HG02981 (cell line): ENCODE data around the gene ADARB2.
"Not testable (repeated sequence)": the region's sequence is repeated elsewhere in the genome, so short reads cannot be mapped to it uniquely, and the experiment has no call there.

ENCODE experiments used
- ATAC-seq: cut with Tn5 transposase; IDR thresholded peaks from one replicate; pipeline ENCODE4 v1.9.1; 2021; ENCODE audit warnings: mild to moderate bottlenecking, moderate library complexity; ENCODE audit not compliant: unreplicated experiment

ADARB2 gene

DNA sequence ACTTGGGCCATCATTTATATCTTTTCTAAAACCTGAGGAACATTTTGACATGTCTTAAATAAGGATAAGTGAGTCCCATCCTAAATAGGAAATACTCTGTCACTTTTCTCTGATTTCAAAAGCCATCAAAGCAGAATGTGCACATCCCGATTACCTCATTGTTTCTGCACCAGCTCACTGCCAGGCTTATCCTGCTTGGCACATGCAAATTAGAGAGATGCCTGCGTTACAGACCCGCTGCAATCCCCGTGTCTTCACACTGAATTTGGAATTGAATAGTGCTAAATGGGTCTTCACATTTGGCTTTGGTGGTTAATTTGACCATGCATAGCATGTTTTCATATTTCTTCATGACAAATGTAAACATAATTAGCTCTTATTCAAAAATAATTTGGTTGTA lies 401.7 kb downstream of the ADARB2 start:
- no peak for ATAC-seq

DNA sequence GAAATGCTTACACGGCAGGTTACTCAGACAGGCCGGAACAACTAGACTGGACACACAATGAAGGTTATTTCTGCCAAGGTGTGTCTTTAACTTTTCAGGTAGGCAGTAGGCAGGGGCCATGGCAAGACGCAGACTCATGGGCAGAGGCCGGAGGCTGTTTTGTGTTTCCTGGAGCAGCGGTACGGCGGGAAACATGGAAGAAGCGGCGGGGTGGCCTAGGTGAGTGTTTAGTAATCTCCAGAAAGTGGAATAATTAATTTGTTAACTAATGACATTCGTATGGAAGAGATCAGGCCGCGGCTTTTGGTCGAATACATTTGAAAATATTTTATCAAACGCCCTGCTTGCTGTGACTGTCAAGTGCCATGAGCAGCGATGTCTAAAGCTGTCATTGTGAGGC lies 403.3 kb downstream of the ADARB2 start:
- ATAC-seq = no peak

DNA sequence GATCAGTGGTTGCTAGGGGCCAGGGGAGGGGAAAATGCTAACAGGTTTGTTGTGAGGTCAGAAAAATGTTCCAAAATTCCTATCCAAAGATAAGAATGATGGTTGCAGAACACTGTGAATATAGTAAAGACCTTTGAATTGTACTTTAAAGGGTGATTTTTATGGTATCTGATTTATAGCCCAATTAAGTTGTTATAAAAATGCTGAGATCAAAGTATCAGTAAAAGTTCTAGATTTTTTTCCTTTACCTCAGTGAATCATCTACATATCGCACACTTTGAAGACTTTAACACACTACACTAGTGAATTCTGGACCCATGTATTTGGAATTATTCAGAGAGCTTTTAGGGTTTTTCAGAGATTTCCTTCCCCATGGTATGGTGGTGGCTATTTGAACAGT lies 405.8 kb downstream of the ADARB2 start:
- ATAC-seq = no peak

GRCh38 chr10:1329622-1330021 lies 407.7 kb downstream of the ADARB2 start:
- ATAC-seq = no peak

DNA sequence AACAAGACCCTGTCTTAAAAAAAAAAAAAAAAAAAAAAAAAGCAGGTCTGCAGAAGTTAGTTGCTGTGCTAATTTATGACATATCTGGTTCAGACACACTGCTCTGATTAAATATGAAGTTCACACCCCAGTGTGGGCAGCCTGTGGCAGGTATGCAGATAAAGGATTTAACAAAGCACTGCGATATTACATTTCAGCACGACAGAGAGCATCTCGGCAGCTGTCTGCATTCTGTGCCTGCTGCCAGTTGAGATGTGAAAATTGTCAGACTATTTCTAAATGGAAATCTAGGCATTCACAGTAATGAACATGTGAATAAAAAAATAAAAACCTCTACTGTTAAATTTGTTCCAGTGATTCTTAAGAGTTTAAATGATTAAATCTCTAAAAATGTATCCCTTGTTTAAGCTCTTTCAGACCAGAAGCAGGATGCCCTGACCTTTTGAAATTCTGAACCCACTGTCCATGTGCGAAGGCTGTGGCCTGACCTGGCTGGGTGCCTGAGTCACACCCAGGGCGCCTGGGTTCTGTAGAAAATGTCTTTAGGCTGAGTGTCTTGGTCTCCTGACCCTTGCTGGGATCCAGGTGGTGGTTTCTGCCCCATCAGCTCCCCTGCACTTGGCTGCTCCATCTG lies 408.2 kb downstream of the ADARB2 start:
- no peak for ATAC-seq

DNA sequence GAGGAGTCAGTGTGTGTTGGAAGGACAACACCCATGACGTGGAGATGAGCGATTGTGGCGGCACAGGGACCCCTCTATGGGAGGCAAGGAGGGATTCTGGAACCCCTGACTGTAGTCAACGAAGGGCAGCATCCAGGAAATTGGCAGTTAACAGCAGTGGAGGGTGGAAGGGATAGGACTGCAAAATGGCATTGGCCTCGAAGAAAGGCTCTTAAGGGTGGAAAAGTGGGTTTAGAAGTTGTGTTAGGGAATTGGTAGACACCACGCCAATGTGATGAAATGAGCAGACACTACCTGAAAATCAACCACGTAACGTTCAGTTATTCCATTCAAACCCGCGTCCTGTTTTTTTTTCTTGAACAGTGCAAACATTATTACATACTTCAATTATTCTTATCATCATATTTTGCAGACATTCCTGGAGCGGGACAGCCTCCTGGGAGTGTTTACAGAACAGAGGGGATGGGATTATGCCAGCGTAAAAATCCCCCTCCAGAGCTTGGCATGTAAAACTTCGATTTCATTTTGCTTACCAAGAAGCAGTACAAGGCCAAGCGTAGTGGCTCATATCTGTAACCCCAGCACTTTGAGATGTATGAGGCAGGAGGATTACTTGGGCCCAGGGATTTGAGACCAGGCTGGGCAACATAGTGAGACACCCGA lies 409.0 kb downstream of the ADARB2 start:
- ATAC-seq = no peak

- ATAC-seq = no peak
These were observed 409.6 kb downstream of the ADARB2 start for GRCh38 chr10:1327759-1328158.

GRCh38 chr10:1326514-1326913 lies 410.8 kb downstream of the ADARB2 start:
- ATAC-seq = not testable (repeated sequence)

- no peak for ATAC-seq
These were observed 412.4 kb downstream of the ADARB2 start for GRCh38 chr10:1324903-1325302.

GRCh38 chr10:1323951-1324350 lies 413.4 kb downstream of the ADARB2 start:
- ATAC-seq = peak; percentile 82

DNA sequence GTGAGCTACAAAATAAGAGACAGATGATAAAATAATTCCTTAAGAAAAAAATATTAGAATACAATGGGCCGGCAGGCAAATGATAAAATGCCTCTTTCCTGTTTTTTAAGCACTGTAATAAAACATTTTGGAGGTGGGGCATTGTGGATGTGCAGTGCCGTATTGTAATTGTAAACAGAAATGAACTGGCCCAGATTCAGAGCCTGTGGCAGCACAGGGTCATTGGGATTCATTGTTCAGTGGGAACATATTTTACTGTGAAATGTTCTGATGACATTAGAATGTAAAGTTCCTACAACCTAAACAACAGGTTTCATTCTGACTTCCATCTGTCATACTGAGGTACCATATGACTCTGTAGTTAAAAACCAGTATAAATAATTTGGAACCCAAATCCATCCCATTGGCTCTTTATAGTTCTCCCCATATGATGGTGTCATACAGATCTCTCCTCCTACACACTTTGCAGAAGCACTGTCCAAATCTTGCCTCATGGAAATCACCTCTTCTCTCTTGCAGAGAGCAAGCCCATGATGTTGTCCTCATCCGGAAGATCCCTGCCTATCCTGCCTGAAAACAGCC lies 416.5 kb downstream of the ADARB2 start:
- no peak for ATAC-seq

- ATAC-seq = no peak
These were observed 420.5 kb downstream of the ADARB2 start for GRCh38 chr10:1316809-1317143.

- no peak for ATAC-seq
These were observed 421.1 kb downstream of the ADARB2 start for GRCh38 chr10:1316121-1316808.

- ATAC-seq = no peak
These were observed 422.1 kb downstream of the ADARB2 start for GRCh38 chr10:1315178-1315577.

DNA sequence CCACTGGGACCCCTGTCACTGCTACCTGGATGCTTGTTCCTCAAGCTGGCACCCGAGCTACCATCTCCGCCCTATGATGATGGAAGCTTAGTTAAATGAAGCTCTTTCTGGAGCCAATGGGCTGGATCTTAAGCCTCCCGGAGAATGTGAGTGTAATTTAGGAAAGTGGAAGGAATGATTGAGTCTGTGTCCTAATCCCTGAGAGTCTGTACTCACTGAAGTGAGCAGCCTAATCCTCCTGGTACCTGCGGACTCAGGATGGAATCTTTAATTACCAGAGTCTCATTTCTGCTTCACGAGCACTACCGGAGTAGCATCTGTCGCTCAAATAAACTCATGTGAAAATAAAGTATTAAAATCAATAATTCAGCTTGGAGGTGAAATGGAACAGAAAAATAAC lies 425.6 kb downstream of the ADARB2 start:
- no peak for ATAC-seq

DNA sequence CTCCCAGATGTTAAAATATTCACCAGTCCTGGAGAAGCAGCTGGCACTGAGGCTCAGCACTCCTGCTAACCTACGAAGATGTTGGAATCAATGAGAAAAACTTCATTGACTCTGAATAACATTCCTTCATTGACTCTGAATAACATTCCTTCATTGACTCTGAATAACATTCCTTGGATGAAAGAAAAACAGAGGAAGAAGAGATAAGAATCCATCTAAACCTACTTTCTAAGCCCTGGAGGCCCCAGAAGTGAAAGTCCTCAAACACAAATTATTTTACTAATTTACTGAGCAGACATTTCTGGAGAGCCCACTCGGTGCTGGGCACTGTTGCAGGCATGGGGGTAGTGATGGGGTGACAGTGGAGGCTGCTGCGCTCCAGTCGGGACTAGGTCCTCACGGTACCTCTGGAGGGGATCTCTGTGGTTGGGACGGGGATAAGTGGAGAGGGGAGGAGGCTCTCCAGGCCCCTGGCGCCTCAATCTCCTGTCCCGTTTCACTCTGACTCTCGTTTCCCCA lies 427.0 kb downstream of the ADARB2 start:
- no peak for ATAC-seq

DNA sequence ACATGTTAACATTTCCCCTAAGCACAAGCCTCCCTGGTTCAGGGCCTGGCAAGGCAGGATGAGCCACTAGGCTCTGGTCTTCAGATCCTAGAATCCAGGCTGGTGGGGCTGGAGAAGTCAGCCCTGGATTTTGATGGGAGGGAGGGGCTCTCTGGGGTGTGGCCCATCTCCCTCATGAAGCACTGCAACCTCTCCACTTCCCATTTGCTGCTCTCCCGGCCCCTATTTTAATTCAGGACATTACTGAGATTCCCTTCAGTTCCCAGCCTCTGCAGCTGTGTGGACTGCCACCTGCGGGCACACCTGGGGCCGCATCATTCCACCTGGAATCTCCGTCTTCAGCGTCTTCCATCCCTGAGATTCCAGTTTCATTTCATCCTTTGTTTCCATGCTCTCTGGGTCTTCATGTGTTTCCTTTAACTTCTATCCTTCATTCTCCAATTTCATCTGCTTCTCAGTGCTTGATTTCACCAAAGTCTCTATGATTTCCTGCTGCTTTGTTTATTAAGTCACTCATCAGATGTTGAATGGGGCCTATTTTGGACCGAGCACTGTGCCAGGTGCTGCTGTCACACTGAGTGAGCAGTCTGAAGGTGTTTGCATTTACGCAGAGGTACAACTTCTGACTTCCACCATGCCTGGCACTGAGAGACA lies 427.6 kb downstream of the ADARB2 start:
- no peak for ATAC-seq

DNA sequence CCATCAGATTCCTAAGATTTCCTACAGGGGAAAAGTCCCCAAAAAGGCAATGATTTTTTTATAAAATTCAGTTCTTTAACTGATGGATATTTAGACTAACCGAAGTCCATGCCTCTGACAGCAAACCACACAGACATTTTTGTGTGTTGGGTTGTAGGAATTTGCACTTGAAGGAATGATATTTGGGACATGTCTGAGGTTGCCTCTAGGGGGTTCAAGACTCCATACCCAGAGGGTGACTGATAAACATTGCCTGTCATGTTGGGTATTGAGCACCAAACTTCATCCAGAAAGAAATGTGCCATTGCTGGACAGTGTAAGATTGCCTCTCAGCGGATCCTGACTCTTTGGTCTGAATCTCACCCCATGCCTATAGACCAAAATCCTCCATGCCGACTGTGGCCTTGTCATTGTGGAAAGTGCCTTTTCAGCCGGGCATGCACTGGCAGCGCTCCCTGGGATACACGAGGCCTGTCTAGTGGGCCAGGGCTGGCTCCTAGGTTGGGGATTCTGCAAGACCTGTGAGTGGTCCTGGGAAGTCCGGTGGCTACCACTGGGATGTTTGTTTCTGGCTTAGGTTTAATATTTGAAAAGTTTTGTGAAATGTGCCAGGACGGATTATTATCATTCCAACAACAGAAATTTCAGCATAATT lies 428.2 kb downstream of the ADARB2 start:
- no peak for ATAC-seq

GRCh38 chr10:1308173-1308961 lies 429.0 kb downstream of the ADARB2 start:
- no peak for ATAC-seq

- ATAC-seq = no peak
These were observed 436.2 kb downstream of the ADARB2 start for GRCh38 chr10:1301143-1301542.
